Measurements from ENCODE around the gene HSF5. TPM values are rescaled to one million over a fixed set of nuclear protein-coding genes. Genes with fewer than 3 reads are reported as not detected.

HSF5 gene
- total RNA-seq, 2 experiments from 2014 or later = 4.5 to 5.1 TPM

Other genes starting within 250 kb of the HSF5 start
- not detected for gene LPO, start 249.8 kb downstream of the HSF5 start, total RNA-seq
- not detected for gene MPO, start 207.5 kb downstream of the HSF5 start, total RNA-seq
- gene TSPOAP1, start 159.6 kb downstream of the HSF5 start, total RNA-seq = 1 to 10 TPM; 7.2 to 7.3 TPM
- gene SUPT4H1, start 136.2 kb downstream of the HSF5 start, total RNA-seq = 100 to 1,000 TPM; 128 to 143 TPM
- under 1 TPM; 0.67 to 0.78 TPM for gene RNF43, start 70.9 kb downstream of the HSF5 start, total RNA-seq
- gene MTMR4, start 26.2 kb upstream of the HSF5 start, total RNA-seq = 10 to 100 TPM; 84.3 to 88.7 TPM
- gene TEX14, start 203.6 kb upstream of the HSF5 start, total RNA-seq = under 1 TPM; 0.25 TPM
- 10 to 100 TPM; 76.6 to 88.6 TPM for gene RAD51C, start 204.2 kb upstream of the HSF5 start, total RNA-seq

Measured in activated CD8-positive, alpha-beta memory T cell treated with anti-CD3 and anti-CD28 coated beads for 36 hours (primary cell).